Measurements from ENCODE around the gene NFIL3.

NFIL3 gene

GRCh38 chr9:91359734-91360470 lies 63.7 kb downstream of the NFIL3 start:
- no peak for DNase-seq (ENCODE audit: low read depth)

GRCh38 chr9:91359083-91359482 lies 64.5 kb downstream of the NFIL3 start:
- no peak for DNase-seq (ENCODE audit: low read depth)
